ENCODE data around the gene GALNT1.

The GALNT1 gene

GRCh38 chr18:35623255-35623654, 41.7 kb downstream of the GALNT1 start:
- DNase-seq (ENCODE audit: low read depth) = no peak
- no peak overlapping the region for H3K4me3 ChIP-seq (ENCODE audit: low read depth, low read length)
- TF ChIP-seq, protein P1, sequence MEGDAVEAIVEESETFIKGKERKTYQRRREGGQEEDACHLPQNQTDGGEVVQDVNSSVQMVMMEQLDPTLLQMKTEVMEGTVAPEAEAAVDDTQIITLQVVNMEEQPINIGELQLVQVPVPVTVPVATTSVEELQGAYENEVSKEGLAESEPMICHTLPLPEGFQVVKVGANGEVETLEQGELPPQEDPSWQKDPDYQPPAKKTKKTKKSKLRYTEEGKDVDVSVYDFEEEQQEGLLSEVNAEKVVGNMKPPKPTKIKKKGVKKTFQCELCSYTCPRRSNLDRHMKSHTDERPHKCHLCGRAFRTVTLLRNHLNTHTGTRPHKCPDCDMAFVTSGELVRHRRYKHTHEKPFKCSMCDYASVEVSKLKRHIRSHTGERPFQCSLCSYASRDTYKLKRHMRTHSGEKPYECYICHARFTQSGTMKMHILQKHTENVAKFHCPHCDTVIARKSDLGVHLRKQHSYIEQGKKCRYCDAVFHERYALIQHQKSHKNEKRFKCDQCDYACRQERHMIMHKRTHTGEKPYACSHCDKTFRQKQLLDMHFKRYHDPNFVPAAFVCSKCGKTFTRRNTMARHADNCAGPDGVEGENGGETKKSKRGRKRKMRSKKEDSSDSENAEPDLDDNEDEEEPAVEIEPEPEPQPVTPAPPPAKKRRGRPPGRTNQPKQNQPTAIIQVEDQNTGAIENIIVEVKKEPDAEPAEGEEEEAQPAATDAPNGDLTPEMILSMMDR (IDR thresholded peaks at IDR 0.05; ENCODE audit: insufficient read depth, low read depth, low read length, missing control alignments) = no peak

- DNase-seq (ENCODE audit: low read depth) = peak; percentile 60
- H3K4me3 ChIP-seq (ENCODE audit: low read depth, low read length) = no peak overlapping the region
- TF ChIP-seq, protein P1 (IDR thresholded peaks at IDR 0.05; ENCODE audit: insufficient read depth, low read depth, low read length, missing control alignments) = no peak
Measured at GRCh38 chr18:35624146-35624545, 42.6 kb downstream of the GALNT1 start.

- H3K4me3 ChIP-seq (ENCODE audit: low read depth, low read length) = no peak overlapping the region
- DNase-seq (ENCODE audit: low read depth) = no peak
- TF ChIP-seq, protein P1 (IDR thresholded peaks at IDR 0.05; ENCODE audit: insufficient read depth, low read depth, low read length, missing control alignments) = no peak
Measured at GRCh38 chr18:35625232-35625631, 43.7 kb downstream of the GALNT1 start.

- DNase-seq (ENCODE audit: low read depth) = no peak
- TF ChIP-seq, protein P1 (IDR thresholded peaks at IDR 0.05; ENCODE audit: insufficient read depth, low read depth, low read length, missing control alignments) = no peak
- no peak overlapping the region for H3K4me3 ChIP-seq (ENCODE audit: low read depth, low read length)
Measured at GRCh38 chr18:35633761-35634160, 52.2 kb downstream of the GALNT1 start.

- H3K4me3 ChIP-seq (ENCODE audit: low read depth, low read length) = no peak overlapping the region
- no peak for DNase-seq (ENCODE audit: low read depth)
- TF ChIP-seq, protein P1 (IDR thresholded peaks at IDR 0.05; ENCODE audit: insufficient read depth, low read depth, low read length, missing control alignments) = no peak
Measured at GRCh38 chr18:35634323-35634722, 52.8 kb downstream of the GALNT1 start.

DNA sequence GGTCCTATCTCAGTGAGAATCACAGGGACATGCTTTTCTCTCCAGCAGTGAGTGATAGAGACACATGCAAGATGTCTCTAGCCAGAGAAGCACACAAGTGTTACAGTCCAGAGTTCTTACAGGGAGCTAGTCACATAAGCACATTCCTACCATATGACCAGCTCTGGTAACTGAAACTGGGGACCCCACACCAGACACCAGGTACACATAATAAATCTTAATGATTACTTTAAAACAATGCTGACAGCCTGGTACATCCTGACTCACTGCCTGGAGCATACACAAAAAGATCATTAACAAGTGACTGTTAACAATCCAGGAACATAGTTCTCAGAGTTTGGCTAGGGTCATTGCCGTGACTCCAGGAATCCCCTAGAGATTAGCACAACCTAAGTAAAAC, 53.6 kb downstream of the GALNT1 start:
- no peak for DNase-seq (ENCODE audit: low read depth)
- no peak overlapping the region for H3K4me3 ChIP-seq (ENCODE audit: low read depth, low read length)
- TF ChIP-seq, protein P1 (IDR thresholded peaks at IDR 0.05; ENCODE audit: insufficient read depth, low read depth, low read length, missing control alignments) = no peak

- TF ChIP-seq, protein P1 (IDR thresholded peaks at IDR 0.05; ENCODE audit: insufficient read depth, low read depth, low read length, missing control alignments) = no peak
- no peak for DNase-seq (ENCODE audit: low read depth)
- H3K4me3 ChIP-seq (ENCODE audit: low read depth, low read length) = no peak overlapping the region
Measured at GRCh38 chr18:35637227-35637626, 55.7 kb downstream of the GALNT1 start.
